Stomach smooth muscle (tissue), 2 donors: ENCODE data around the gene SNRNP27.

Experiments
- H3K27ac ChIP-seq: one replicate; pipeline ENCODE4 v1.7.0; 2013; ENCODE audit warnings: mild to moderate bottlenecking, low read length, inconsistent platforms
- H3K27me3 ChIP-seq, 2 donors: one replicate each; pipeline ENCODE4 v1.7.0; 2013; ENCODE audit warnings: low read length in 2 of 2; ENCODE audit not compliant: insufficient read depth in 2 of 2, control insufficient read depth in 1 of 2
- H3K36me3 ChIP-seq, 2 donors: one replicate each; pipeline ENCODE4 v1.7.0; 2013; ENCODE audit warnings: low read length in 2 of 2; ENCODE audit not compliant: control insufficient read depth in 2 of 2, insufficient read depth in 2 of 2
- H3K4me1 ChIP-seq: one replicate; pipeline ENCODE4 v1.7.0; 2013; ENCODE audit warnings: low read length; ENCODE audit not compliant: control insufficient read depth, insufficient read depth
- H3K4me3 ChIP-seq, 2 donors: one replicate each; pipeline ENCODE4 v1.7.0; 2013; ENCODE audit warnings: low read length in 2 of 2
- H3K9ac ChIP-seq, 2 donors: one replicate each; pipeline ENCODE4 v1.7.0; 2013; ENCODE audit warnings: low read length in 2 of 2, mild to moderate bottlenecking in 1 of 2
- H3K9me3 ChIP-seq, 2 donors: one replicate each; pipeline ENCODE4 v1.7.0; 2013; ENCODE audit warnings: low read length in 2 of 2; ENCODE audit not compliant: control insufficient read depth in 2 of 2
- donor health status: healthy.
- donor health status: Pancreatic carcinoma.

Gene SNRNP27, protein sequence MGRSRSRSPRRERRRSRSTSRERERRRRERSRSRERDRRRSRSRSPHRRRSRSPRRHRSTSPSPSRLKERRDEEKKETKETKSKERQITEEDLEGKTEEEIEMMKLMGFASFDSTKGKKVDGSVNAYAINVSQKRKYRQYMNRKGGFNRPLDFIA

GRCh38 chr2:69893684-69894551, at the start of gene SNRNP27:
Gene SNRNP27, plus strand, starts transcription at chr2:69893956. Its CDS starts 29 bp downstream, at chr2:69893985.
- Histone ChIP-seq H3K9ac (peak within 1 kb of the TSS; percentile 83 to 98), H3K27ac (peak within 1 kb of the TSS; percentile 76), H3K4me1 (peaks cover 13% of the 10 kb centered on the region), H3K36me3 (peaks cover 13 to 22% of the 10 kb centered on the region in 2 donors), H3K9me3 (no peaks in the 10 kb centered on the region), H3K27me3 (no peaks in the 10 kb centered on the region), H3K4me3 (peak within 1 kb of the TSS; percentile 79 to 92)

- Histone ChIP-seq H3K9me3 (no peaks in the 10 kb centered on the region), H3K4me1 (no peaks in the 10 kb centered on the region), H3K36me3 (peaks cover 10 to 11% of the 10 kb centered on the region in 2 donors), H3K9ac (no peak overlapping the region), H3K27me3 (no peaks in the 10 kb centered on the region), H3K27ac (no peak overlapping the region), H3K4me3 (no peak overlapping the region)
These were observed 49.8 kb upstream of the SNRNP27 start for GRCh38 chr2:69843993-69844392.

DNA sequence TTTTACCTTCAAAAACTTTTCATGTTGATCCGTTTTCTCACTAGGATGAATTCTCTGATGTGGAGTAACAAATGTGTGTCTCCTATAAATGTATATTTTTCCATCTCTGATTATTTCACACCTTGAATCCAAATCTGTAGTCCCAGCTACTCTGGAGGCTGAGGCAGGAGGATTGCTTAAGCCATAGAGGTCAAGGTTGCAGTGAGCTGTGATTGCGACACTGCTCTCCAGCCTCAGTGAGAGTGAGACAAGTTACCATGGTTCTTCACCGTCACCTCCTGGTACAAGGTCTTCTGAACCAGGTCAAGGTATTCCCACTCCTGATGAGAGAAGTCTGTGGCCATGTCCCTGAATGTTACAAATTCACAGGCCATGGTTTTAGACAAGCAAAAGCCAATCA, 49.2 kb upstream of the SNRNP27 start:
- peaks cover 10 to 11% of the 10 kb centered on the region in 2 donors for H3K36me3 ChIP-seq
- H3K4me1 ChIP-seq = no peaks in the 10 kb centered on the region
- H3K9ac ChIP-seq = no peak overlapping the region
- no peak overlapping the region for H3K27ac ChIP-seq
- H3K27me3 ChIP-seq = no peaks in the 10 kb centered on the region
- H3K9me3 ChIP-seq = no peaks in the 10 kb centered on the region
- H3K4me3 ChIP-seq = no peak overlapping the region

- no peaks in the 10 kb centered on the region for H3K9me3 ChIP-seq
- H3K4me1 ChIP-seq = no peaks in the 10 kb centered on the region
- H3K27ac ChIP-seq = no peak overlapping the region
- no peaks in the 10 kb centered on the region for H3K27me3 ChIP-seq
- peaks cover 10 to 13% of the 10 kb centered on the region in 2 donors for H3K36me3 ChIP-seq
- H3K4me3 ChIP-seq = no peak overlapping the region
- no peak overlapping the region for H3K9ac ChIP-seq
These were observed 47.3 kb upstream of the SNRNP27 start for GRCh38 chr2:69846182-69847067.

DNA sequence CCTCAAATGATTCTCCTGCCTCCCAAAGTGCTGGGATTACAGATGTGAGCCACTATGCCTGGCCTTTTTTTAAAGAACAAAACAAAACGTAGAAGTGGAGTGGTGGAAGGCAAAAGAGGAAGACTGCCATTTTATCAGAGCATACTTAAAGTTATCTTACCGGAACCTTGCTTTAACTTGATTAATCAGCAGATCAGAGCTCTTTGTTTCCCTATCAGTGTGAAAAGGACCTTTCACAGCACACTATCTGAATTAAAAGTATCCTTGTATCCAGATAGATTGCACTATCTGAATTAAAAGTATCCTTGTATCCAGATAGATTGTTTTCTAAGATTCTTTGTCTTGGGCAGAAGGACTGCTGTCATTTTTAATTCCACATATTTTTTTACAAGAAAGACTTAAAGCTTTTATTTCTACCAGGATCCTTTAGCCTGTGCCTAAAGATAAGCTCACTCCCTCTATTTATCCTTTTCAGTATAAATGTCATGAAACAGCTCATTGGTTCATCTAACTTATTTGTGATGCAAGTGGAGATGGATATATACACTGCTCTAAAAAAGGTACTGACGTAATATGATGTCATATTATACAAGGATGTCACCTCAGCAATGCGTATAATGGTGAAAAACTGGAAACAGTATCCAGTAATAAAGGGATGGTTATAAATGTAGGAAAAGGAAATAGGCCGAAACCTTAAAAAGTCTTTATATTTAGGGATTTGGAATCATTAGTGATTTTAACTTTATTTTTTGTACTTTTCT, 46.5 kb upstream of the SNRNP27 start:
- Histone ChIP-seq H3K27me3 (no peaks in the 10 kb centered on the region), H3K36me3 (peaks cover 6 to 13% of the 10 kb centered on the region in 2 donors), H3K4me3 (no peak overlapping the region), H3K9ac (no peak overlapping the region), H3K4me1 (no peaks in the 10 kb centered on the region), H3K9me3 (no peaks in the 10 kb centered on the region), H3K27ac (no peak overlapping the region)

- no peak overlapping the region for H3K27ac ChIP-seq
- no peaks in the 10 kb centered on the region for H3K4me1 ChIP-seq
- H3K27me3 ChIP-seq = no peaks in the 10 kb centered on the region
- no peaks in the 10 kb centered on the region for H3K9me3 ChIP-seq
- H3K9ac ChIP-seq = no peak overlapping the region
- peaks cover 6 to 13% of the 10 kb centered on the region in 2 donors for H3K36me3 ChIP-seq
- no peak overlapping the region for H3K4me3 ChIP-seq
These were observed 45.5 kb upstream of the SNRNP27 start for GRCh38 chr2:69848186-69848790.

DNA sequence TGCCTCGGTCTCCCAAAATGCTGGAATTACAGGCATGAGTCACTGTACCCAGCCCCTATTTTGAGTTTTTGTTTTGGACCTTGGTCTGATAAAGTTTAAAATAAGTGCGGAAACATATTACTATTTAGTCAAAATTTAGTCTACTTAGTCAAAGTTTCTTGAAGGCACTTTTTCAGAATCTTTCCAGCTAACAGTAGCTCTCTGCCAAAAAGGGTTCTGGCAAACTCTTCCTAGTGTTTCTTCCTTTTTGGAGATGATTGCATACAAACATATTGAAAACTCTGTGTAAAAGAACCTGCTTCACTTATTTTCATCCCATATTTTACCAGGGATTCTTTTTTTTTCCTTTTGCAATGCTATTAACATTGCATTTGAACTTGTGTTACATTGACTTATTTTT, 35.5 kb upstream of the SNRNP27 start:
- no peak overlapping the region for H3K27ac ChIP-seq
- H3K4me1 ChIP-seq = no peaks in the 10 kb centered on the region
- no peak overlapping the region for H3K9ac ChIP-seq
- no peak overlapping the region for H3K4me3 ChIP-seq
- no peaks in the 10 kb centered on the region for H3K27me3 ChIP-seq
- no peaks in the 10 kb centered on the region for H3K9me3 ChIP-seq
- no peaks in the 10 kb centered on the region for H3K36me3 ChIP-seq

DNA sequence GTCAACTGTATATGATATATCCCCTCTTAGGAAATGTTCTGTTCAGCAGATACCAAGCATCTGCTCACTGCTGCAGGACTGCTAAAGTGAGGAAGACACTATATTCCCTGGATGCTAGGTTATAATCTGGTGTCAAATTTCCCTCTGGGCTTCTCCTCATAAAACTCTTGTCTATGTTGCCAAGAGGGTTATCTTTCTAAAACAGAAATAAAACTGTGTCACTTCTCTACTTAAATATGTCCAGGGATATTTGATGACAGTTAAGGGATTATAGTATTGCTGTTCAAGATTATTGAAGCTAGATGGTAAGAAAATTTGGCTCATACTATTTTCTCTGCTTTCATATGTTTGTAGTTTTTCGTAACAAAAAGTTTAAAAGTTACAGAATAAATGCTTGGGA, 30.5 kb upstream of the SNRNP27 start:
- Histone ChIP-seq H3K9me3 (no peaks in the 10 kb centered on the region), H3K9ac (no peak overlapping the region), H3K27me3 (no peaks in the 10 kb centered on the region), H3K4me1 (no peaks in the 10 kb centered on the region), H3K36me3 (peaks cover 18 to 24% of the 10 kb centered on the region in 2 donors), H3K4me3 (no peak overlapping the region), H3K27ac (no peak overlapping the region)

GRCh38 chr2:69888451-69888850, 5.3 kb upstream of the SNRNP27 start:
- Histone ChIP-seq H3K9me3 (no peaks in the 10 kb centered on the region), H3K4me1 (no peaks in the 10 kb centered on the region)

DNA sequence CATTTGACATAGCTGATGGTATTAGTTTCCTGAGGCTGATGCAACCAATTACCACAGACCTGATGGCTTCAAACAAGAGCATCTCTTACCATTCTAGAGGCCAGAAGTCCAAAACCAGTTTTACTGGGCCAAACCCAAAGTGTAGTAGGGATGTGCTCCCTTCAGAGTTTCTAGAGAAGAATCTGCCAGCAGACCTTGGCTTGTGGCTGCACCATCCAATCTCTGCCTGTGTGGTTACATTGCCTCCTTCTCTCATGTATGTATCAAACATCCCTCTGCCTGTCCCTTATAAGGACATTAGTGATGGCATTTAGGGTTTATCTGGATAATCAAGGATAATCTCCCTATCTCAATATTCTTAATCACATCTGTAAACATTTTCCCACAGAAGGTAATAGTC, 4.5 kb upstream of the SNRNP27 start:
- Histone ChIP-seq H3K27ac (no peak overlapping the region), H3K36me3 (no peaks in the 10 kb centered on the region), H3K4me1 (peaks cover under 1% of the 10 kb centered on the region), H3K4me3 (no peak overlapping the region), H3K9ac (no peak overlapping the region), H3K27me3 (no peaks in the 10 kb centered on the region), H3K9me3 (no peaks in the 10 kb centered on the region)

More at GRCh38 chr2:69888451-69888850, 5.3 kb upstream of the SNRNP27 start:
- Histone ChIP-seq H3K27me3 (no peaks in the 10 kb centered on the region), H3K27ac (no peak overlapping the region), H3K4me3 (no peak overlapping the region), H3K9ac (no peak overlapping the region), H3K36me3 (no peaks in the 10 kb centered on the region)
